CD4-positive, alpha-beta T cell (primary cell): ENCODE measurements around the gene SPECC1L. TPM values are rescaled to one million over a fixed set of nuclear protein-coding genes. Genes with fewer than 3 reads are reported as not detected.
A peak's percentile ranks its signal among the peaks of the same experiment; 100 is the strongest.

Source experiments
- ATAC-seq: fragments of 200-7000 bp; cut with Tn5 transposase; one replicate; pipeline ENCODE4 v1.10.0; 2022; ENCODE audit warnings: mild to moderate bottlenecking; ENCODE audit not compliant: poor library complexity
- CTCF ChIA-PET: fragments of 350-600 bp; sonication (Branson Sonifier 250); formaldehyde crosslinking; loops from one replicate; lab custom pipeline; 2021; ENCODE audit warnings: antibody characterized with exemption, inconsistent platforms; lab: Charles Lee
- POLR2A ChIA-PET: fragments of 350-600 bp; sonication (Branson Sonifier 250); formaldehyde crosslinking; loops from one replicate; lab custom pipeline; 2021; ENCODE audit warnings: antibody characterized with exemption, inconsistent platforms; lab: Charles Lee
- DNase-seq, 14 experiments: peaks; one replicate each; pipeline ENCODE4 v3.0.0-alpha.2; 2013 to 2020; ENCODE audit warnings: mixed read lengths in 2 of 14
- H3K27ac ChIP-seq, 2 donors: one replicate each; pipeline versions ENCODE4 v1.5.1 to v1.7.0; 2013; ENCODE audit warnings: low read length in 2 of 2, low read depth in 1 of 2, mild to moderate bottlenecking in 1 of 2
- H3K27me3 ChIP-seq, 2 experiments: 1 replicate in 1 of 2; 2 replicates in 1 of 2; pipeline versions ENCODE4 v1.6.1 to v1.7.0; 2013; ENCODE audit warnings: low read length in 2 of 2, control low read depth in 1 of 2, mild to moderate bottlenecking in 1 of 2, moderate library complexity in 1 of 2; ENCODE audit not compliant: insufficient read depth in 2 of 2, control insufficient read depth in 1 of 2
- H3K36me3 ChIP-seq: one replicate; pipeline ENCODE4 v1.6.1; 2013; ENCODE audit warnings: low read length, control low read depth; ENCODE audit not compliant: insufficient read depth
- H3K4me1 ChIP-seq: one replicate; pipeline ENCODE4 v1.6.1; 2013; ENCODE audit warnings: low read length, control low read depth; ENCODE audit not compliant: insufficient read depth
- H3K4me3 ChIP-seq: one replicate; pipeline ENCODE4 v1.5.1; 2013; ENCODE audit warnings: mild to moderate bottlenecking, low read length, moderate library complexity
- H3K9me3 ChIP-seq, 2 experiments: 1 replicate in 1 of 2; 2 replicates in 1 of 2; pipeline versions ENCODE4 v1.6.1 to v1.7.0; 2013; ENCODE audit warnings: low read length in 2 of 2, mild to moderate bottlenecking in 2 of 2, control low read depth in 1 of 2, moderate library complexity in 1 of 2; ENCODE audit not compliant: control insufficient read depth in 1 of 2, insufficient read depth in 1 of 2
- H3K27ac Mint-ChIP-seq: one replicate; pipeline ENCODE4 v1.8.0; 2020; ENCODE audit warnings: mixed read lengths
- H3K27me3 Mint-ChIP-seq: one replicate; pipeline ENCODE4 v1.8.0; 2021; ENCODE audit warnings: mixed read lengths
- H3K36me3 Mint-ChIP-seq: one replicate; pipeline ENCODE4 v1.8.0; 2021; ENCODE audit warnings: low read depth, mixed read lengths
- H3K4me1 Mint-ChIP-seq: one replicate; pipeline ENCODE4 v1.8.0; 2021; ENCODE audit warnings: low read depth, mixed read lengths
- H3K4me3 Mint-ChIP-seq: one replicate; pipeline ENCODE4 v1.8.0; 2020; ENCODE audit warnings: mild to moderate bottlenecking, mixed read lengths
- H3K9me3 Mint-ChIP-seq: one replicate; pipeline ENCODE4 v1.8.0; 2020; ENCODE audit warnings: mixed read lengths
- CTCF ChIP-seq: fragments of 200-600 bp; IDR thresholded peaks from one replicate; pipeline ENCODE4 v1.8.0; 2022; ENCODE audit warnings: antibody characterized with exemption, mild to moderate bottlenecking
- intact Hi-C, 2 experiments: fragments of 100-400 bp; cut with DNase I in 1 of 2; cut with micrococcal nuclease in 1 of 2; formaldehyde crosslinking; loops; one replicate each; pipeline versions ENCODE4 v1.15.1 to v1.9.0; 2023 to 2025; cut with DNase I, micrococcal nuclease
- total RNA-seq, 174 experiments: library from RNA in 2 of 174; stranded (reverse) in 2 of 174; gene quantifications; one replicate each; pipeline ENCODE4 v1.2.3 and lab custom pipeline; 2021 to 2026

SPECC1L gene
- total RNA-seq, 2 experiments from 2014 or later: 27.5 to 31.8 TPM

DNA sequence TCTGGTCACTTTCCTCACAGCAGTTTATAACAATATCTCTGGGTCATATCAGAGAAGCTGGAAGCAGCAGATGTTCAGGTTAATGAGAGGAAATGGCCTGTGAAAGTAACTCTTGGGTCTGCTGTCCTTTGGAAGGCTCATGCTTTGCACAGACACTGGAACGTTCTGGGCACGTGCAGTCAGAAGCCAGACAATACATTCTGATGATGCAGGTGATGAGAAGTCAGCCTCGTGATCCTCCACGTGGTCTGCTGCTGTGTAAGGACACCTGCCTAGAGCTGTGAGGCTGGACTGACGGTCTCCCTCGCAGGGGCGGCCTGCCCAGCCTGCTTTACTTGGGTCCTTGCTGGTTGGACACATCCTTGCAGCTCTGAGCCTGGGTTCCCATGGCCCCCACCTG is 138.0 kb downstream of the SPECC1L start:
- H3K9me3 Mint-ChIP-seq: no peaks in the 10 kb centered on the region

GRCh38 chr22:24409707-24410106 is 139.1 kb downstream of the SPECC1L start:
- no peak for TF ChIP-seq CTCF
- Histone ChIP-seq H3K36me3 (peaks cover 31% of the 10 kb centered on the region), H3K27me3 (no peaks in the 10 kb centered on the region), H3K4me1 (peaks cover 23% of the 10 kb centered on the region), H3K9me3 (no peaks in the 10 kb centered on the region), H3K4me3 (no peak overlapping the region), H3K27ac (no peak overlapping the region)
- ATAC-seq: no peak
- Mint-ChIP-seq H3K4me1 (peaks cover 24% of the 10 kb centered on the region), H3K27me3 (no peaks in the 10 kb centered on the region), H3K4me3 (no peak overlapping the region), H3K27ac (peak overlapping the region; percentile 53), H3K9me3 (no peaks in the 10 kb centered on the region), H3K36me3 (peaks cover 32% of the 10 kb centered on the region)
- DNase-seq: no peak
- intact Hi-C loops: no loop called here
- CTCF ChIA-PET: interaction anchor here (0.9 kb wide), 1 partner anchor 14 kb away, joined by 3 read pairs; no protein-coding TSS in a partner anchor
- POLR2A ChIA-PET: interaction anchor here (1.0 kb wide), 1 partner anchor 11 kb away, joined by 3 read pairs; no protein-coding TSS in a partner anchor

More for the DNA sequence above, 138.0 kb downstream of the SPECC1L start:
- no peak for TF ChIP-seq CTCF
- Histone ChIP-seq H3K27ac (no peak overlapping the region), H3K36me3 (peaks cover 29% of the 10 kb centered on the region), H3K4me1 (peaks cover 23% of the 10 kb centered on the region), H3K9me3 (no peaks in the 10 kb centered on the region), H3K4me3 (no peak overlapping the region), H3K27me3 (no peaks in the 10 kb centered on the region)
- no peak overlapping the region for H3K27ac Mint-ChIP-seq
- peaks cover 24% of the 10 kb centered on the region for H3K4me1 Mint-ChIP-seq
- no peaks in the 10 kb centered on the region for H3K27me3 Mint-ChIP-seq
- DNase-seq (no peak), ATAC-seq (no peak)
- H3K36me3 Mint-ChIP-seq: peaks cover 36% of the 10 kb centered on the region
- intact Hi-C loops: no loop called here
- H3K4me3 Mint-ChIP-seq: no peak overlapping the region
- ChIA-PET POLR2A (interaction anchor here (1.0 kb wide), 1 partner anchor 10 kb away, joined by 3 read pairs; no protein-coding TSS in a partner anchor), CTCF (interaction anchor here (0.9 kb wide), 1 partner anchor 15 kb away, joined by 3 read pairs; no protein-coding TSS in a partner anchor)

GRCh38 chr22:24410110-24410856 is 139.7 kb downstream of the SPECC1L start:
- intact Hi-C loops: no loop called here
- POLR2A ChIA-PET: no interaction called here
- DNase-seq: peak in 2 of 14 experiments; percentile 23 to 52

More at GRCh38 chr22:24410110-24410856, 139.7 kb downstream of the SPECC1L start:
- Histone ChIP-seq H3K4me3 (no peak overlapping the region), H3K36me3 (peaks cover 31% of the 10 kb centered on the region), H3K27ac (no peak overlapping the region), H3K27me3 (no peaks in the 10 kb centered on the region), H3K4me1 (peaks cover 23% of the 10 kb centered on the region), H3K9me3 (no peaks in the 10 kb centered on the region)
- no peak for ATAC-seq
- Mint-ChIP-seq H3K4me3 (no peak overlapping the region), H3K36me3 (peaks cover 37% of the 10 kb centered on the region), H3K27me3 (no peaks in the 10 kb centered on the region), H3K4me1 (peaks cover 24% of the 10 kb centered on the region), H3K27ac (peak overlapping the region; percentile 53), H3K9me3 (no peaks in the 10 kb centered on the region)
- no peak for TF ChIP-seq CTCF
- CTCF ChIA-PET: no interaction called here
